Astrocyte (in vitro differentiated cells and primary cell): ENCODE measurements around the gene CSNK1A1L.

Source experiments
- CTCF ChIP-seq: IDR thresholded peaks from 2 replicates; pipeline ENCODE4 v1.5.1; 2011; ENCODE audit warnings: low read depth, mild to moderate bottlenecking, inconsistent platforms, low read length, moderate library complexity; ENCODE audit not compliant: insufficient read depth
- EZH2 ChIP-seq: IDR thresholded peaks from 2 replicates; pipeline ENCODE4 v1.6.1; 2012; ENCODE audit warnings: mild to moderate bottlenecking, low read length, inconsistent platforms; ENCODE audit not compliant: insufficient read depth

DNA sequence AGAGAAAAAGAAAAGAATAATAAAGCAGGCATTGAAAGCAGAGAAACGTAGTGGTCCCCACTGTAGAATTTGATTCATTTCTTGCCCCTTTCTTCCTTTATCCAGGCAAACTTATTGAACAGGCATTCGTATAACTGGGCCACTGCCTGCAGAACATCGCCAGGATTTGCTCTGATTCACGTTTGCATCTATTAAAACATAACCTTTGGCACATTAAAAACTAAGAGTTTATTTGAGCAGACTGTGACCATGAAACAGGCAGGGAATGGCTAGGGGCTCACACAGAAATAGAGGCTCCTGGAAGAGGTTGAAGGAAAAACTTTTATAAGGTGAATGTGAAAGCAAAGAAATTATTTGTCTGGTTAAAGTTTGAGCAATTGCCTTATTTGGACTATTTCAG lies 33.4 kb downstream of the CSNK1A1L start:
- TF ChIP-seq CTCF (no peak), EZH2 (no peak)
